GM12891 (cell line): ENCODE results near the gene PTRH2. TPM values are rescaled to one million over a fixed set of nuclear protein-coding genes. Genes with fewer than 3 reads are reported as not detected.
A peak's percentile ranks its signal among the peaks of the same experiment; 100 is the strongest.
"Not testable (repeated sequence)": the region's sequence is repeated elsewhere in the genome, so short reads cannot be mapped to it uniquely, and the experiment has no call there.

ENCODE experiments used
- DNase-seq: peaks from one replicate; pipeline ENCODE4 v3.0.0; 2011; ENCODE audit warnings: low spot score; ENCODE audit not compliant: insufficient read length
- FAIRE-seq: peaks from 2 replicates; lab custom pipeline; 2011; peaks lifted over from hg19 to GRCh38; lab: Jason Lieb, UNC
- PAX5 ChIP-seq: IDR thresholded peaks from 2 replicates; pipeline ENCODE4 v1.6.1; 2011; ENCODE audit warnings: low read length, moderate library complexity, mild to moderate bottlenecking; ENCODE audit not compliant: insufficient read depth, severe bottlenecking
- POLR2A ChIP-seq: IDR thresholded peaks from 2 replicates; pipeline ENCODE4 v1.6.1; 2011; ENCODE audit warnings: low read depth, low read length, control low read depth
- POLR2AphosphoS5 ChIP-seq: IDR thresholded peaks from 2 replicates; pipeline ENCODE4 v1.6.1; 2011; ENCODE audit warnings: low read depth, low read length, control low read depth
- POU2F2 ChIP-seq: IDR thresholded peaks from 2 replicates; pipeline ENCODE4 v1.6.1; 2011; ENCODE audit warnings: low read depth, mild to moderate bottlenecking, control low read depth, low read length, moderate library complexity
- SPI1 ChIP-seq: IDR thresholded peaks from 2 replicates; pipeline ENCODE4 v1.6.1; 2011; ENCODE audit warnings: low read depth, low read length, control low read depth
- TAF1 ChIP-seq: IDR thresholded peaks from 2 replicates; pipeline ENCODE4 v1.6.1; 2011; ENCODE audit warnings: low read depth, low read length, control low read depth
- polyA plus RNA-seq: library from polyadenylated mRNA; unstranded; fragments of >200 nt; gene quantifications from one replicate; pipeline ENCODE4 v1.2.1, GENCODE V29; 2012; ENCODE audit warnings: low read depth, missing spikeins, inconsistent platforms; ENCODE audit not compliant: missing spikeins

The PTRH2 gene
- 46.2 TPM for polyA plus RNA-seq

DNA sequence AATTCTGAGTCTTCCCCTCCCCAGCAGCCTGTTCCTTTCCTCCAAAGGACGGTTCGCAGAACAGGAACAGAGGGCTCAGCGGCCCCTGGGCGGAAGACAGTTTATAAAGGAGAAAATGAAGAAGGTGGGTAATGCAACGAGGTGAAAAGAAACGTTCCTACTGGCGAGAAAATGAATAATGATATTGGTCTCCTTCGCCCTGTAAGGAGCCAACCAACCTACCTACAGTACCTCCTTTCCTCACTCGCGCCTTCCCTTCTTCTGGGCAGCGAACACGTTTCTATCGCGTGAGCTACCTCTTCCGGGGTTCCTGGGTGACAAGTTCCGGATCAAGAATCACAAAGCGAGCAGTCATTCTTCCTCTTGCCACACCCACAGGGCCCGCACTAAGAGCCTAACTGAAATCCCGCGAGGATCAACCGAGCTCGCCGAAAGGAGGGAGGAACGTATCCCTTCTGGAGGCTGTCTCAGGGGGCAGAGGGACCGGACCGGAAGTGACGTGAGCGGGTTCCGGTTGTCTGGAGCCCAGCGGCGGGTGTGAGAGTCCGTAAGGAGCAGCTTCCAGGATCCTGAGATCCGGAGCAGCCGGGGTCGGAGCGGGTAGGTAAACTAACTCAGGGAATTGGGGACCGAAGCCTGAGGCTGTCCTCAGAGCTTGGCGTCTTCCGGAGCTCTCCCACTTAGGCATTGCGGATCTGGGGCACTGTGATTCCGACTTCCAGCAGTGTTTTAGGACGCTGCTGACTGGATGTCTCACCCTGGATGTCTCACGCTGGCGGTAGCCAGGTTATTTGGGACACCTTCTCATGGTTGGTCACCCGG is at the start of gene PTRH2, which contains the start of gene VMP1:
PTRH2 (minus strand) TSS at position 282 of the 822 bp plus-strand sequence. CDS start 9,452 bp downstream, outside the sequence.
VMP1 (plus strand) TSS at position 506 of the 822 bp plus-strand sequence. CDS start 23,793 bp downstream, outside the sequence.
- no peak for TF ChIP-seq PAX5
- TF ChIP-seq SPI1, result no peak
- peak; percentile 98 for TF ChIP-seq POLR2AphosphoS5
- peak; percentile 92 for TF ChIP-seq TAF1
- TF ChIP-seq POLR2A, result peak; percentile 99
- TF ChIP-seq POU2F2, result peak; percentile 80
- DNase-seq (peak; percentile 85), FAIRE-seq (peak; percentile 91)

DNA sequence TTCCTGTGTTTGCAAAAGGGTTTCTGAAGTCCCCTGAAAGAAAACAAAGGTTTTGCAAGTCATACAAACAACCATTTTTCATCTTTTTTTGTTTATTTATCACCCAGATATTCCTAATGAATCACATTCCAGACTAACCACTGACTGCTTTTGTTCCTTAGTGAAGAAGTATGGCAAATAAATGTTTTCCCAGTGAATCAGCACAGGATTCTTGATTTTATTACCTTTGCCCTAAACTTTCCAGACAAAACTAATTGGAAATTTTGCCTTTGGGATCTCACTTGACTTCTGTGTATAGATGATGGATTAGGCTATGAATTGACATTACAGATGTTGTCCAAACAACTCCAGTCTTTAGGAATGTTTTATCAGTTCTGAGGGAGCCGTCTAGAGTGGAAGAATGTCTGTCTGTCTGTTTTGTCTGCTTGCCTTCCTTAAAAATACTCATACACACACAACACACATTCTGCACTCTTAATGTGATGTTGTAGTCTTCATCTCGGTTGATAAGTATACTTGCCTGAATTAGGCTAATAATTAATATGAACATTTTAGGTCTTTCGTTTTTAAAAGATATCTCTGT is 49.1 kb upstream of the PTRH2 start:
- no peak for TF ChIP-seq POU2F2
- no peak for TF ChIP-seq SPI1
- DNase-seq (no peak), FAIRE-seq (no peak)

DNA sequence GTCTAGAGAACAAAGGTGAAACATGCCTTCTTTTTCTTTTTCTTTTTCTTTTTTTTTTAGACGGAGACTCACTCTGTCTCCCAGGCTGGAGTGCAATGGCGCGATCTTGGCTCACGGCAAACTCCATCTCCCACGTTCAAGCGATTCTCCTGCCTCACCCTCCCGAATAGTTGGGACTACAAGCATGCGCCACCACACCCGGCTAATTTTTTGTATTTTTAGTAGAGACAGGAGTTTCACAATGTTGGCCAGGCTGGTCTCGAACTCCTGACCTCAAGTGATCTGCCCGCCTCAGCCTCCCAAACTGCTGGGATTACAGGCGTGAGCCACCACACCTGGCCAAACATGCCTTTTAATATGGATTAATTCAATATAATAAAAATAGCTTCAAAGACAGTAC is 47.8 kb upstream of the PTRH2 start:
- not testable (repeated sequence) for FAIRE-seq, DNase-seq

DNA sequence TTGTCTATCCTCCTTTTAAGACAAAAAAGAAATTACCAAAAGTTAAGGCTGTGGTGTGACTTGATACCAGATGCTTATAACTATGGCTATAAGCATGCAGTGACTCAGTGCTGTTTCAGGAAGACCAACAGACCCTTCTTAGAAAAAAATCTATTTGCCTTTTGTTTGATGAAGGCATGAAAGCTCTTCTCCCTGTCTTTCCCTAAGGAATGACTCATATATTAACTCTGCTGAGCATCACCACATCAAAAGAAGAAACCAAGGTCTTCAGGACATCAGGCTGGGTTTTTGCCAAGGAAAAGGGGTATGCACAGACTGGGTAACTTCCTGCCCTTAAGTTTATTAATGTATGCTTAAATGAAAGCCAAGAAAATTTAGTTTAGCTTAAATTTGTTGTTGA is 47.3 kb upstream of the PTRH2 start:
- FAIRE-seq (no peak), DNase-seq (no peak)
- no peak for TF ChIP-seq SPI1
- TF ChIP-seq POLR2AphosphoS5, result no peak
- TF ChIP-seq TAF1, result no peak
- TF ChIP-seq POLR2A, result no peak

DNA sequence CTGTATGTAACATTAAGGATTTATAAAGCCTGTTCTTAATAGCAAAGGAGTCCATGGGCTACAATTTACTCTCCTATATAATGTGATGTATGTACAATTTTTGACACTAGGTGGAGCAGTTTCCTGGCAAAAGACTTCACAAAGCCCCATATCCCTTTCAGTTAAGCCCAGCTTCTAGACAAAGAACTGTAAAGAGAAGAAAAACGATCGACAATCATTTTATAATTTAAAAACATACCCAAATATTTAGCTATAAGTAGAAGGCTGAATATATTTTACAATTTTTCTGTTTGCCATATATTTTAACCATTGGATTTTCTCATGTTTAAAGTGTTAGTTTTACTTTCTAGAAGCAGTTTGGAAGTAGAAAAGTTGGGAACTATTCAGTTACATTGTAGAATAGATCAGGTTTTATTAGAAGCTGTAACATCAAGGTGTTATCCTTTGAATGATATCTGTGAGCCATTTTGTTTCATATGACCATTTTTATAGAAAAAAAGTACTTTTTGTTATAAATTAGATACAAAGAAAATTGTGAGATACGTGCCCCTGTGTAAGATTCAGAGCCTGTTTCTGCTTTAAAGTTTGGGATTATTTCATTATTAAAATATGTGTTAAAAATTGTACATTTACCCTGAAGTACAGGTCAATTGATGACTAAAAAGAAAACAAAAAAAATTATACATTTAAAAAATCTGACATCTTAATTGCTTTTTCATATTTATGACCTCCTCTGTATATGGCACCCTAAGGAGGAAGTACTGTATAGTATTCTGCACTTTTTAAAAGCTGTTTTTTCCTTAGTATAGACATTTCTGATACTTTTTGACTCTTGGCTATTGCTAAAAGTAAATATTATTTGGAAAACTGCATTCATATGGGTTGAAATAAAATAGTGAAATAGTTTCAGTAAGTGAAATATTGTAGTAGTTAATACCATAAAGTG is 46.6 kb upstream of the PTRH2 start:
- no peak for FAIRE-seq
- TF ChIP-seq PAX5 (no peak), SPI1 (no peak), POLR2A (no peak)
- peak; percentile 35 for DNase-seq

DNA sequence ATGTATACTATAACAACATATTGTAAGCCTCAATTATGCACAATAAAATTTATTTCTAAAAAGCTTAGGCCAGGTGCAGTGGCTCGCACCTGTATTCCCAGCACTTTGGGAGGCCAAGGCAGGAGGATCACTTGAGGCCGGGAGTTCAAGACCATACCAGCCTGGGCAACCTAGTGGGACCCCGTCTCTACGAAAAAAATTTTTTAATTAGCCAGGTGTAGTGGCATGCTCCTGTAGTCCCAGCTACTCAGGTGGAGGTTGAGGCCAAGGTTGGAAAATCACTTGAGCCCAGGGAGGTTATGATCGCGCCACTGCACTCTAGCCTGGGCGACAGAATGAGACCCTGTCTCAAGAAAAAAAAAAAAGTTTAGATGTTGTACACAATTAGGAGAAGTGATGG is 45.7 kb upstream of the PTRH2 start:
- no peak for DNase-seq
- TF ChIP-seq POLR2A (no peak), TAF1 (no peak), PAX5 (no peak), POLR2AphosphoS5 (no peak), POU2F2 (no peak), SPI1 (no peak)
- no peak for FAIRE-seq

DNA sequence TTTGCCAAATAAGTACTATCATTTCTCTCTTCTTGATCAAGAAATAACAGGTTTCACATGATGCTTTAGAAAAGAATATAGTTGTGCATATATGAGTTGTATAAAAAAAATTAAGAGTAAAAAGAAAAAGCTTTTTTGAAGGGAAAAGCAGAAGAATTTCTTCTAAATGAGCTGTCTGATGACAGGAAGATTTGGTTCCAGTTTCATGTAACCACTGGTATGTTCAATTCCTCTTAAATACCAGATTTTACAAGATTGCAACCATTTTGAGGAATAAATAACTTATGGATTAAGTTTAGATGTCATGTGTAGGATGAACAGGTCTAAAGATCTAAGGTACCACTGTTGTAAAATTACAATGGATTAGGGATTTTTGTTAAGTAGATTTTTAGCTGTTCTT is 45.2 kb upstream of the PTRH2 start:
- TF ChIP-seq TAF1 (no peak), POLR2A (no peak), POLR2AphosphoS5 (no peak), POU2F2 (no peak)
- DNase-seq, result no peak
- no peak for FAIRE-seq

DNA sequence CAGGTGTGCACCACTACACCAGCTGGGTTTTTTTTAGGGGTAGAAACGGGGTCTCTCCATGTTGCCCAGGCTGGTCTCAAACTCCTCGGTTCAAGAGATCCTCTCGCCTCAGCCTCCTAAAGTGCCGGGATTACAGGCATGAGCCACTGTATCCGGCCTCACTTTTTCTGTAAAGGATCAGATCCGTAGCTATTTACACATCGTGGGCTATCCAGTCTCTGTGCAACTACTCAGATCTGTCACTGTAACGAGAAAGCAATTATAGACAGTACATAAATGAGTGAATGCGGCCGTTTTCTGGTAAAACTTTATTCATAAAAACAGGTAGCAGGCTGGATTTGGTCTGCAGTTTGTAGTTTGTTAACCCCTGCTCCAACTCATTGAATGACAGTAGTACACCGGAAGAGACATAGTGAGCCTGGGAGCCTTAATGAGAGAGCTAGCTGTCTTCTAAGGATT is 44.8 kb upstream of the PTRH2 start:
- TF ChIP-seq POU2F2 (no peak), PAX5 (no peak), SPI1 (no peak), POLR2A (no peak), POLR2AphosphoS5 (no peak), TAF1 (no peak)

DNA sequence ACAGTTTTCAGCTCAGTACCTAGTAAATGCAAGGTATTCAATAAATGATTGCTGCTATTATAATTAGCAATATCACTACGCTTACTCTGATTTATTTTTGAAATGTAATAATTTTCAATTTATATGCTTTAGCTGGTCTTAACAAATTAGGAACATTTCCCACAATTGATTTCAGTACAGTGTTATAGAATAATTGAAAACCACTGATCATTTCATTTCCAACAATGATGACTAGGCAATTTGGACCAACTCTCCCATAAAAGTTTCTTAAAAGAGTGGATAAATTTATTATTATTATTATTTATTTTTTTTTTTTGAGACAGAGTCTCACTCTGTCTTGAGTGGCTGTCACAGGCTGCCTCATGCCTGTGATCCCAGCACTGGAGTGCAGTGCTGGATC is 41.4 kb upstream of the PTRH2 start:
- FAIRE-seq, result no peak
- no peak for DNase-seq
- TF ChIP-seq POU2F2 (no peak), PAX5 (no peak), POLR2AphosphoS5 (no peak), TAF1 (no peak), POLR2A (no peak), SPI1 (no peak)

More for the DNA sequence above, 44.8 kb upstream of the PTRH2 start:
- FAIRE-seq (no peak), DNase-seq (no peak)
